Left ventricle myocardium superior (tissue), 1 donor: ENCODE results near the gene IARS2. TPM values are rescaled to one million over a fixed set of nuclear protein-coding genes. Genes with fewer than 3 reads are reported as not detected.
"Not testable (repeated sequence)": the region's sequence is repeated elsewhere in the genome, so short reads cannot be mapped to it uniquely, and the experiment has no call there.

ENCODE experiments used
- ATAC-seq: fragments of 200-7000 bp; cut with Tn5 transposase; one replicate; pipeline ENCODE4 v1.9.1; 2020; ENCODE audit warnings: mild to moderate bottlenecking, moderate library complexity
- DNase-seq: peaks from one replicate; pipeline ENCODE4 v3.0.0-alpha.2; 2020
- intact Hi-C: fragments of 100-400 bp; cut with micrococcal nuclease; formaldehyde crosslinking; loops from one replicate; pipeline ENCODE4 v1.11.0; 2022
- long read RNA-seq: library from polyadenylated mRNA; unstranded; transcript quantifications from one replicate; pipeline ENCODE4 v2.0.0, GENCODE V29; 2021
- total RNA-seq: library from RNA; stranded (reverse); fragmentation: NEBNext Ultra II Directional; extraction: Animal tissue kit (Norgen Biotek cat#: 25700); gene quantifications from one replicate; pipeline ENCODE4 v1.2.1, GENCODE V29; 2021
- donor health status: DM: no; HTN: yes; CAD: no; lungs with severe emphysema.

Gene IARS2
- total RNA-seq: 92.0 TPM
- long read RNA-seq, transcript IARS2-201 (23 exons, 3,560 nt): major isoform, 265 of 288 reads
- long read RNA-seq, partial matches to known transcripts: 14 of 288 reads
- long read RNA-seq, other reads (novel, unspliced or antisense): 9 of 288 reads

DNA sequence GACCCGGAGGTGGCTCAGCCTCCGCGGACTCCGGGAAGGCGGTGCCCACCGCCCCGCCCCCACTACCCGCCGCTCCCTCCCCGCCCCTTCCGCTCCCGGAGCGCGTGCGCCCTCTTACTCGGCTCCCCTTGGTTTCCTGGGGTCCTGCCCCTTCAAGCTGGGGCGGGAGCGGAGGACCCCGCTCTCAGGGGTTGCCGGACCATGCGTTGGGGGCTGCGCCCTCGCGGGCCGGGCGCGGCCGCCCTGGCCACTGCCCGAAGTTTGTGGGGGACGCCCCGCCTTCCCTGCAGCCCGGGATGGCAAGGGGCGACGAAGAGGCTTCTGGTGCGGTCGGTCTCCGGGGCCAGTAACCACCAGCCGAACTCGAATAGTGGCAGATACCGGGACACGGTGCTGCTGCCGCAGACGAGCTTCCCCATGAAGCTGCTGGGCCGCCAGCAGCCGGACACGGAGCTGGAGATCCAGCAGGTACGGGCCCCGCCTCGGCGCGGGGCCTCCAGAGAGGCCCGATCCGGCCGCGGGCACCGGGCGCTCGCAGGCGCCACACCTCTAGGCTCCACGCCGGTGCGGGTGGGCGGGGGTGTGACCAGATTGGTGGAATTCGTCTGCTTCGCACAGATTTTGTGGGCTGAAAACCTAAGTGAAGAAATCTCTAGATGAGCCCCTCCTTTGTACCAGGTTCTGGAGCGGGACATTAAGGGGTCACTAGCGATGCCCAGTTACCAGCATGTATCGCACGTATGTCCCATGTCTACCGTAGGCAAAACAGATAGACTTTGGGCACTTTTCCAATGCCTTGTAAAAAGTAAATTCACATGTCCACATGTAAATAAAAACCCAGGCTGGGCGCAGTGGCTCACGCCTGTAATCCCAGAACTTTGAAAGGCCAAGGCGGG is at the start of gene IARS2:
IARS2 (plus strand) TSS at position 117 of the 896 bp plus-strand sequence; CDS start at position 202, 85 bp downstream.
- DNase-seq: peak; percentile 93
- intact Hi-C loops: no loop called here
- peak; percentile 97 for ATAC-seq

DNA sequence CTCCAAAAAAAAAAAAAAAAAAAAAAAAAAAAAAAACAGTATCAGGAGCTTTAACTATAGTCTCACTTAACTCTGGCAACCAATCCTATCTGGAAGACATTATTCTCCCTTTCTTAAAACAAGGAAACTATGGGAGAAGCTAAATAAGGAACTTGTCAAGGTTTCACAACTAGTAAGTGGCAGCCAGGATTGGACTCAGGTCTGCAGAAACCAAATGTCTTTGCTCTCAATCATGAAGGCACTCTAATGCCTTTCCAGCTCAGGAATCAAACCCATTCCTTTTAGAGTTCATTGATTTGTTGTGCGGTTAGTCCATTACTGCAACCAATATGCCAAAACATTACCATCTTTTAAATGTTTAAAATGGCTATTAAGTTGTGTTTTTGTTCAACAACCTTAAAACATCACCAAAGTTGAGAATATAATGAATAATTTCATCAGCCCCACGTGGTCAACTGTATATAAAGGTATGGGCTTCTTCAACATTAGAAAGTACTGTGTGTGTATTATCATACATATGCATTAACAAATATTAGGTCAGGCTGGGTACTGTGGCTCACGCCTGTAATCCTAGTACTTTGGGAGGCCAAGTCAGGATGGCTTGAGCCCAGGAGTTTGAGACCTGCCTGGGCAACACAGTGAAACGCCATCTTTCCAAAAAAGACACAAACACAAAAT is 49.1 kb upstream of the IARS2 start:
- ATAC-seq: no peak
- intact Hi-C loops: no loop called here
- DNase-seq: no peak

DNA sequence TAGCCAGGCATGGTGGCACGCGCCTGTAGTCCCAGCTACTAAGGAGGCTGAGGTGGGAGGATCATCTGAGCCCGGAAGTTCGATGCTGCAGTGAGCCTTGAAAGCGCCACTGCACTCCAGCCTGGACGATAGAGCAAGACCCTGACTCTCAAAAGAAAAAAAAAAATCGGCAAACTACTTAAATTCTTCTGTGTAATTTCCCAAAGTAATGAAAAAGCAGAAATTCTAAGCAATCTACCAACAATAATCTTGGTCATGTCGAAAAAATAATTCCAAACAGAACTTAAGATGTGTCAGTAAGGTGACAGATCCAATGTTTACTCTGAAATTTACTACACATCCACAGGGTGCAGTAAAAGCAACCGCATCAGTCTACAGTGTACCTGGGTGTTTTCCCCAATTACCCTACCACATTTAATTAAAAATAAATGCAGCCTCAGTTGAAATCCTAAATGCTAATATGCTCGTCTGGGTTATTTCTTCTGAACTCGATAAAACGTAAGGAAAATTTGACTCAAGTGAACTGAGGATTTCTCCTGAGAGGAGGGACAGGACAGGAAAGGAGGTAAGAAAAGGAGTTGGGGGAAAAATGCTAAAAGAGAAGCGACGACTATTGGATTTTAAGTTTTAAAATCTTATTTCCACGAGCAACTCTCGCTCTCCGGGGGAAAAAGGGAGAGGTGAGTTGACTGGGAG is 48.4 kb upstream of the IARS2 start:
- intact Hi-C loops: no loop called here
- ATAC-seq (no peak), DNase-seq (no peak)

DNA sequence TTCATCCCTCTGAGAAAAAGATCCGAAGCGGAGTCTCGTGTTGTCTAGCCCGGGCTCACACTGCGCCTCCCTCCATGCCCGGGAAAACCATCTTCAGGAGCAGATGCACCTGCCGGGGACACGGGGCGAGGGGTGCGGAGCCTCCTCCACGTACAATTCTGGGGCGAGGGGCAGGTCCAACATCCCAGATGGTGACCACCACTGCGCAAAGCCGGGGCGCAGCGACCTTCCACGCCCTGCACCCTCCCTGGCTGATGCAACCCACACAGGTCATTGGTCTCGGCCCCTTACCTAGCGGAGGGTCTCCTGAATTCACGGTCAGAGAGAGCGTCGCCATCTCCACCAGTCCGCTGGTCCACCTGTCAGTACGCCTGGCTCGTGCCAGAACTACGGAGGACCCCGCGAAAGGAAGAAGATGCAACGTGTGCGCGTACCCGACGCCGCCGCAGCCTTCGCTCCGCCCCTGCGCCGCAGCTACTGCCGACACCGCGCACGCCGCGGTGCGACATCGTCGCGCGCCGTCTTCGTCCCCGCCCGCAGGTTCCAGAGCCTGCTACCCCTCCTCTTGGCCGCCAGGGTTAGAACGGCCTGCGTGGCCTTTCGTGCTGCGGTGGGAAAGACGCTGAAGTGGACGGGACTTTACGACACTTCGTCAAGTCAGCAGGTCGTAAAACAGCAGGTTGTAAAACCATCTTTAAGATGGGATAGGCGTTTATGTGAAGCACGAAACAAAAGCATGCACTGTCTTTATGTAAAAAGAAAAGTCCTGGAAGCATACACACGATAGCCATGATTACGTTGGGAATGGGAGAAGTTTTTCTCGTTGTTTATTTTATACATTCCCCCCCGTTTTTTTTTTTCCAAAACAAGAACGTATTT is 47.6 kb upstream of the IARS2 start, which contains the start of gene EPRS1:
EPRS1 (minus strand) TSS at position 454 of the 879 bp plus-strand sequence; CDS start at position 337, 117 bp downstream.
- ATAC-seq (peak; percentile 100), DNase-seq (peak; percentile 96)
- intact Hi-C loops: no loop called here

DNA sequence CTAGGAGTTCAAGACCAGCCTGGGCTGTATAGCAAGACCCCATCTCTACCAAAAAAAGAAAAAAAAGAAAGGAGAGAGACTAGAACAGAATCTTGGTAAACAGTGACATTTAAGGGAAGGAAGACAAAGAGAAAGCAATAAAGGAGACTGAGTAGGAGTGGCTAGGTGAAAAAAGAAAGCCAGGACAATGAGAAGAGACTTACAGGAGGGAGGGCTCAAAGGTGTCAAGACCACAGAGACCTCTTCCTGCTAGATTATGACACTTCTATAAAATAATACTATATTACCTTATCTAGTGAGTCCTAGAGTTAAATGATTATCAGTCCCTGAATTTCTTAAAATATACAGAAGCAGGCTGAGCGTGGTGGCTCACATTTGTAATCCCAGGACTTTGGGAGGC is 37.6 kb upstream of the IARS2 start:
- no peak for DNase-seq
- no peak for ATAC-seq
- intact Hi-C loops: no loop called here

DNA sequence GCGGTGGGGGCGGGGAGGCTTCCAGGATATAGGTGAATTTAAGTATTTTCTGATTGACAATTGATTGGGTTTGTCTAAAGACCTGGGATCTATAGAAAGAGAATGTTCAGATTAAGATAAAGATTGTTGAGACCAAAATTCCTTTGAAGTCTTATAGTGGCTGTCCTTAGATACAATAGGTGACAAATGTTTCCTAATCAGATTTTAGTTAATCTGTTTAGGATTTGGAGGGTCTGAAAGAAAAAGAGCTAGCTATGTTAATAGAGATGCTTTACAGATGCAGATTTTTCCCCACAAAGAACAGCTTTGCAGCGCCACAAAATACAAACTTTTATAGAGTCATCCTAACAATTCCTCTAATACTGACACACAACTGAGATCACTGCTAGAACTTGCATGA is 33.1 kb upstream of the IARS2 start:
- ATAC-seq (no peak), DNase-seq (no peak)
- intact Hi-C loops: no loop called here

DNA sequence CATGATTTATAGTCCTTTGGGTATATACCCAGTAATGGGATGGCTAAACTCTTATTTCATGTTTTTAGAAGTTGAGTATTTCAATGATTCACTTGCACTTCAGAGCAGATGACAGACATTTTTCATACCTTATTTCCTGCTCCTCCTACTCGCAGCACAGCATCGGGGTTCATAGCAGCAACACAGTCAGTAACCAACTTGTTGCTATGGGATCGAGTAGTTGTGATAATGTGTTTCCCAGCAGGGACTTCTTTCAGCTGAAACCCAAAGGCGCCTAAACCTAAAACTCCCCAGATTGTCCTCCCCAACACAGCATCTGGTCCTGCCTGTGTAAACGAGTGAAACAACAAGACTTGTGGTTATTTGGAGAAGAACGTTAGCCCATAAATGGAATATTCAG is 31.3 kb upstream of the IARS2 start:
- no peak for DNase-seq
- ATAC-seq: no peak
- intact Hi-C loops: no loop called here

DNA sequence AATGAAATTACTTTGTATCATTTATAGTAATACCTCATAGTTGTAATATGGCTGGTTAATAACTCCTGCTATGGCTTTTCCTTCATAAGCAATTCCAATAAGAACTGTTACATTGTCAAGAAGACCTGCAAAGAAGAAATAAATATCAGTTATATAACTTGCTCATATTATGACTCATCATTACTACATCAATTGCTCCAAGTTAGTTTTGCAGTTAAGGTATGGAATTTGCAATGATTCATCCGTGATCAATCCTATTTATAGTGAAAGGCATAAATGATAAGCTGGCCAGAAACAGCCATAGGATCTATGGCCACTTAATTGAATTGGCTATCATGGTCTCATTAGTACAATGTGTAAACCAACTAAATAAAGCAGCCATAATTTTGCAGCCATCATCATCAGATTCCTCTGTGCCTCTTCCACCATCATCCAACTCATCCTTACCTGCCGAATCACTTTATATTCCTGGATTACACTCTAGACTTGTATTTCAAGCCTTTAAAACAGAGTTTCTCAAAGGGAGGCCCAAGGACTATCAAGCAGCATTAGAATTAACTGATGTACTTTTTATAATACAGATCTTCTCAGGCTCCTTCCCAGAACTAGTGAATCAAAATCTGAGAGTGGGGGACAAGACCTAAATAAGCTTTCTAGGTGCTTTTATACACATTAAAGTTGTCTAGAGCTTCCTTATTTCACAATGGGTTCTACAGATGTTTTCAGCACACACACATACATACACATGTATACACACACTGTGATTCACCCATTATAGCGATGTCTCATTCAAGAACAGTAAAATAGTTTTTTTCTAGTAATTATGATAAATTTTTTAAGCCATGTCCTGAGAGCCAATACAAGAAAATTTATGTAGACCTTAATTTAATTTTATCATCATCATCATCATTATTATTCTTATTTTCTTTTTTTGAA is 26.4 kb upstream of the IARS2 start:
- DNase-seq: no peak
- intact Hi-C loops: no loop called here
- no peak for ATAC-seq

DNA sequence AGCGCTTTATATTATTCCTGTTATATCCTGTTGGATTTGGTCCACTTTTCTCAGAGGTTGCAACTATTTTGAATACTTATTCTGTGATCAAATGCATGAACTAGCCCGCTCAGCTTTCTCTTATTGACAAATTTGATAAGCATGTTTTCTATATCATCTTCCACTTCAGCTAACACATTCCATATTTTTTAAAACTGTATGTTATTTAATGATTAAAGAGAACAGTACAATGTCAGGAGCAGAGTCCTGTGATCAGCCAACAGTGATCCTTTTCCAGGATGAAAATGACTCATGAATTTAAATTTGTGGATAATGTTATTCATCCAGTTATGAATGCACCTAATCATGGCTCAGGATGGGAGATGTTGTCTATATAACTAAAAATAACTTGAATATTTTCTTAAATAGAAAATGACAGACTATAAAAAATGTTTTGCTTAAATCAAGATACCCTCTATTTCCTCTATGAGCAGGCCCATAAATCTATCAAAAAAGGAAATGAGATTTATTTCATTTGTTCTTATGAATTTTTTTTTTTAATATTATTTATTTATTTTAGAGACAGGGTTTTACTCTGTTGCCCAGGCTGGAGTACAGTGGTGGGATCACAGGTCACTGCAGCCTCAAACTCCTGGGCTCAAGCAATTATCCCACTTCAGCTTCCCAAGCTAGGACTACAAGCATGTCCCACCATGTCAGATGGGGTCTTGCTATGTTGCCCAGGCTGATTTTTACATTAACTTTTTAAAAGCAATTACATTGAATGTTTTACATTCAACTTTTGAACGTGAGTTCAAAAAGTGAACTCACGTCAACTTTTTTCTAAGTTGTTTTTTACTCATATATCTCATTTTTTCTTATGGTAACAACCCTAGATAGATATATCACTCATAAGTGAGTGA is 16.8 kb upstream of the IARS2 start:
- intact Hi-C loops: no loop called here

DNA sequence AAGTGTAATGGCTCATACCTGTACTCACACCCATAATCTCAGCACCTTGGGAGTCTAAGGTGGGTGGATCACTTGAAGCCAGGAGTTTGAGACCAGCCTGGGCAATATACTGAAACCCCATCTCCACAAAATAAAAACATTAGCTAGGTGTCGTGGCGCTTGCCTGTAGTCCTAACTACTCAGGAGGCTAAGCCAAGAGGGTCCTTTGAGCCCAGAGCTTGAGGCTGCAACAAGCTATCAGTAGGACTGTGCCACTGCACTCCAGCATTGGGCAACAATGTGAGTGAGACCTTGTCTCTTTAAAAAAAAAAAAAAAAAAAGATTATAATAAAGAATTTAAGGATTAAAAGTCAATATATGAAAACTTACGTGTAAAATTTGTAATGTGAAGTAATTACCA is 16.0 kb upstream of the IARS2 start:
- no peak for ATAC-seq
- no peak for DNase-seq
- intact Hi-C loops: no loop called here

More for the DNA sequence above, 16.8 kb upstream of the IARS2 start:
- DNase-seq (no peak), ATAC-seq (no peak)

DNA sequence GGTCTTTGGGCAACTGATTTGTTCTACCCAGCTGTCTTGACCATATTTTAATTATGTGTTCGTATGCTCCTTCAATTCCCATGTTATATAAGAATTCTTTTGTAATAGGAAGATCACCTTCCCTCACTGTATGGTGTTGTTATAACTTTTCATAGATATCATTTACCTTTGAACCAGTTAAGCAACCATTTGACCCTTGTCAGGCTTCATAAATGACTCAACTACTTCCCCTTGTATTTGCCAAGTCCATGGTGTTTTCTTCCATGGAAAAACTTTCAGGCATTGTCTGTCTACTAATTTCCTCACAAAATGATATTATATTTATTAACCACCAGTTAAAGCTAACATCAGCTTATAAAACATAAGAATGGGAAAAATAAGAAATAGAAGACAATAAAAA is 9.5 kb upstream of the IARS2 start:
- ATAC-seq: no peak
- intact Hi-C loops: no loop called here

DNA sequence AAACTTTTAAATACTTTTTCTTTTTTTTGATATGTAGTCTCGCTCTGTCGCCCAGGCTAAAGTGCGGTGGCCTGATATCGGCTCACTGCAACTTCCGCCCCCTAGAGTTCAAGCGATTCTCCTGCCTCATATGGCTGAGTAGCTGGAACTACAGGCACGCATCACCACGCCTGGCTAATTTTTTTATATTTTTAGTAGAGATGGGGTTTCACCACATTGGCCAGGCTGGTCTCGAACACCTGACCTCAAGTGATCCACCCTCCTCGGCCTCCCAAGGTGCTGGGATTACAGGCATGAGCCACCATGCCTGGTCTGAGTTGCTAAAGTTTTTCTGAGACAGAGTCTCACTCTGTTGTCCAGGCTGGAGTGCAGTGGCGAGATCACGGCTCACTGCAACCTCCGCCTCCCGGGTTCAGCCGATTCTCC is 7.7 kb upstream of the IARS2 start:
- DNase-seq, intact Hi-C loops, ATAC-seq: not testable (repeated sequence)

More for the DNA sequence above, 9.5 kb upstream of the IARS2 start:
- DNase-seq: no peak

DNA sequence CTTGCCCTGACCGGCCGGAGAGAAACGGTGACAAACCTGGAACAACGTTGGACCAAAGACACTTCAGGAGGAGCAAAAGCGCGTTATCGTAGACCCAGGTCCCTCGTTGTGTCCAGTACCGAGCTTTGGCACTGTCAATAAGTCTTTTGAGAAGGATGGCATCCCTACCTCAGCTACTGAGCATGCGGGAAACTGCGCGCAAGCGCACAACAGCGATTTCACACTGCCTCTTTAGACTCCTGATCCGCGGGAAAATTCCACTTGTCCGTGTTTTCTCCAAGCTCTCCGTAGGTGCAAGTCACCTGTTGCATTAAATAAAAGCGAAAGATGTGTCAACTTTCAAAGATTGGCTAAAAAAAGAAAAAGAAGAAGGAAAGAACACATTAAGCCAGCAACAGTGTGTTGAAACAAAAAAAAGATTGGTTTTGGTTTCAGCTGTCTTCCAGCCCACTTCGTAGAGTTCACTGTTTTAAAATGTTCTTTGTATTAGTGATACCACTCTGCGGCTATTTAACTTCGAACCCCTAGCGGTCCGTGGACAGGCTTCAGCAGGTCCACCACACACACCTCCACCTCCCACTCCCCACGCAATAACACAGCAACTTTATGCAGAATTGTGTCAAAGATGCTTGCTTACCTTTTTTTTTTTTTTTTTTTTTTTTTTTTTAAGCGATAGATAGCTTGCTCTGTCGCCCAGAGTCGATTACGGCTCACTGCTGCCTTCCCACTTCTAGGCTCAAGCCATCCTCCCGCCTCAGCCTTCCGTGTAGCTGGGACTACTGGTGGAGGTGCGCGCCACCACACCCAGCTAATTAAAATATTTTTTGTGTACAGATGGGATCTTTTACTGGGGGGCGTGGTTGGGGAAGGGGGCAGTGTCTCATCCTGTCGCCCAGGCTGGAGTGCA is 4.0 kb upstream of the IARS2 start, which contains the start of gene BPNT1:
BPNT1 (minus strand) TSS at position 139 of the 907 bp plus-strand sequence. CDS start 9,942 bp downstream, outside the sequence.
- peak; percentile 96 for DNase-seq
- peak; percentile 82 for ATAC-seq
- intact Hi-C loops: no loop called here

DNA sequence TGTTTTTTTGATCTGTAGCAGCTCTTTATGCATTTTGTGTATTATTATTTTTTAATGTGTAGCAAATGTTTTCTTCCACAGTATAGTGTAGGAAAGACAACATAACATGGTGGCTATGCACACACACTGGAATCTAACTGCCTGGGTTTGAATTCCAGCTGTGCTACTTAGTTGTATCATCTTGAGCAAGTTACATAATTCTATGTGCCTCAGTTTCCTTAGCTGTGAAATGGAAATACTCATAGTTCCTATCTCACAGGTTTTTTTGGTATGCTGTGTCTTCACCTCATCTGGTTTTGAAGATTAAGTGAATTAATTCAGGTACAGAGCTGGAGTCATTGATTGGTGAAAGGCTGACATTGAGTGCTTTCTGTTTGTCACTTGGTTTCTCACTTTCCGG is 1.2 kb upstream of the IARS2 start:
- ATAC-seq (no peak), DNase-seq (no peak)
- intact Hi-C loops: no loop called here

DNA sequence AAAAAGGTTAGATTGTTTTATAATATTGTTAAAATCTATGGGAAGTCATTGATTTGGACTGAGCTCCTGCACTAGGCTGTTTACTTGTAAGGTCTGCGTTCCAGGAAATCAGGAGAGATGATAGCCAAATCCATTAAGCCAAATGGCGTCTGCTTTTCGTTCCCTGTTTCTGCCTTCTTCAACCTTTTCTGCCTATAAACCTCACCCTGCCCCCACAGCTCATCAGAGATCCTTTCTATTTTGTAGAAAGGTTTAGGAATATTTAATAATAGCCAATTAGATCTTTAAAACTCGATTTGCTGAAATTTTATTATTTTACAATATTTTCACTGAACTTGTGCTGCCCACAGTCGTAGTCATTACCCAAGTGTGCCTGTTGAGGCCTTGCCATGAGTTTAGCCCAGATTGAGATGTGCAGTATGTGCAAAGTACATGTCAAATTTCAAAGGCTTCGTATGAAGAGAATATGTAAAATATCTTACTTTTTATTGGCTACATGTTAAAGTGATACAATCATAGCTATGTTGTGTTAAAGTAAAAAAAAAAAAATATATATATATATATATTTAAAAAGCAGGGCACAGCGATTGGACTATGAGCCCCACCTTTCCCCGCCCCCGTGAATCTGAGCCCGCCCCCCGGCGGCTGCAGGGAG is 444 bp upstream of the IARS2 start:
- ATAC-seq (no peak), DNase-seq (no peak)
- intact Hi-C loops: no loop called here
